Lung (tissue), 12 donors: ENCODE results near the gene NPRL2. TPM values are rescaled to one million over a fixed set of nuclear protein-coding genes. Genes with fewer than 3 reads are reported as not detected.
"Not testable (repeated sequence)": the region's sequence is repeated elsewhere in the genome, so short reads cannot be mapped to it uniquely, and the experiment has no call there.

Experiments used
- ATAC-seq: fragments of 200-7000 bp; cut with Tn5 transposase; one replicate; pipeline ENCODE4 v1.9.1; 2020; ENCODE audit warnings: moderate number of reproducible peaks; ENCODE audit not compliant: insufficient read depth, low FRiP score
- DNase-seq, 3 donors: peaks; one replicate each; pipeline ENCODE4 v3.0.0-alpha.2; 2013 to 2017
- H3K27ac ChIP-seq, 2 donors: one replicate each; pipeline ENCODE4 v1.5.1; 2013; ENCODE audit warnings: mild to moderate bottlenecking in 2 of 2, moderate library complexity in 2 of 2, control low read depth in 1 of 2, inconsistent platforms in 1 of 2, low read depth in 1 of 2, low read length in 1 of 2
- H3K27me3 ChIP-seq, 3 donors: one replicate each; pipeline ENCODE4 v1.5.1; 2013; ENCODE audit warnings: low read length in 2 of 3; ENCODE audit not compliant: control insufficient read depth in 3 of 3, insufficient read depth in 3 of 3
- H3K36me3 ChIP-seq, 4 donors: one replicate each; pipeline ENCODE4 v1.5.1; 2013; ENCODE audit warnings: low read length in 4 of 4, mild to moderate bottlenecking in 1 of 4, moderate library complexity in 1 of 4; ENCODE audit not compliant: control insufficient read depth in 4 of 4, insufficient read depth in 4 of 4
- H3K4me1 ChIP-seq, 5 donors: one replicate each; pipeline ENCODE4 v1.5.1; 2013; ENCODE audit warnings: low read length in 5 of 5, mild to moderate bottlenecking in 2 of 5, moderate library complexity in 1 of 5; ENCODE audit not compliant: control insufficient read depth in 5 of 5, insufficient read depth in 5 of 5
- H3K4me3 ChIP-seq: one replicate; pipeline ENCODE4 v1.5.1; 2013; ENCODE audit warnings: mild to moderate bottlenecking, control low read depth, moderate library complexity
- H3K9ac ChIP-seq, 2 donors: one replicate each; pipeline ENCODE4 v1.5.1; 2013; ENCODE audit warnings: low read length in 2 of 2, control low read depth in 1 of 2; ENCODE audit not compliant: insufficient read depth in 1 of 2
- H3K9me3 ChIP-seq, 4 donors: one replicate each; pipeline ENCODE4 v1.5.1; 2013; ENCODE audit warnings: low read length in 3 of 4, mild to moderate bottlenecking in 1 of 4, moderate library complexity in 1 of 4; ENCODE audit not compliant: control insufficient read depth in 4 of 4, insufficient read depth in 3 of 4
- CTCF ChIP-seq: IDR thresholded peaks from 2 replicates; pipeline ENCODE4 v1.5.1; 2012; ENCODE audit warnings: mild to moderate bottlenecking; ENCODE audit errors: control extremely low read depth, extremely low read depth
- WGBS, 2 donors: extraction: QIAGEN DNeasy Blood & Tissue Kit; methylation state at CpG; one replicate each; pipeline ENCODE4 v1.1.7; 2013; 5-methylcytosine and 5-hydroxymethylcytosine counted together
- polyA plus RNA-seq, 2 donors: library from polyadenylated mRNA; stranded (reverse); fragments of 200-250 nt; gene quantifications; one replicate each; pipeline ENCODE4 v1.2.1, GENCODE V29; 2013
- total RNA-seq, 2 donors: library from RNA; depleted of rRNA in 1 of 2; stranded (reverse); fragments of >200 nt in 1 of 2; gene quantifications; one replicate each; pipeline ENCODE4 v1.2.1, GENCODE V29; 2014 to 2021
- donor health status: control.
- donor health status: control.
- donor health status: Bipolar disorder and iron deficiency.
- donor health status: healthy.
- donor health status: DM: yes; HTN: yes; CAD: no.

NPRL2 gene
- total and polyA plus RNA-seq, 4 donors: 12.7 to 21.9 (median 17.2) TPM

- H3K27ac ChIP-seq: peak overlapping the region in 1 of 2 donors; percentile 90
- no peak overlapping the region for H3K4me3 ChIP-seq
- DNase-seq (no peak), ATAC-seq (peak; percentile 50)
- WGBS, 2 donors: 44 to 69% methylated on average over 9 of the region's 9 CpGs
- H3K4me1 ChIP-seq: peaks cover 0 to 48% (median 8%) of the 10 kb centered on the region in 5 donors
- H3K36me3 ChIP-seq: peaks cover 0 to 21% (median 16%) of the 10 kb centered on the region in 4 donors
- H3K9ac ChIP-seq: no peak overlapping the region
- no peaks in the 10 kb centered on the region for H3K9me3 ChIP-seq
- no peak for TF ChIP-seq CTCF
- no peaks in the 10 kb centered on the region for H3K27me3 ChIP-seq
Measured at GRCh38 chr3:50316657-50317242, 33.8 kb downstream of the NPRL2 start.

- H3K27ac ChIP-seq: peak overlapping the region in 1 of 2 donors; percentile 79
- H3K9ac ChIP-seq: no peak overlapping the region
- no peaks in the 10 kb centered on the region for H3K27me3 ChIP-seq
- no peaks in the 10 kb centered on the region for H3K9me3 ChIP-seq
- no peak overlapping the region for H3K4me3 ChIP-seq
- peaks cover 0 to 40% (median 6%) of the 10 kb centered on the region in 5 donors for H3K4me1 ChIP-seq
- ATAC-seq (no peak), DNase-seq (no peak)
- H3K36me3 ChIP-seq: peaks cover 0 to 21% (median 16%) of the 10 kb centered on the region in 4 donors
- 98% methylated on average over 4 of the region's 4 CpGs for whole genome bisulfite sequencing, 2 donors
- TF ChIP-seq CTCF: no peak
Measured at GRCh38 chr3:50314816-50315215, 35.8 kb downstream of the NPRL2 start.

GRCh38 chr3:50314342-50314741 lies 36.2 kb downstream of the NPRL2 start:
- 48 to 79% methylated on average over 3 of the region's 3 CpGs for WGBS, 2 donors
- H3K4me1 ChIP-seq: peaks cover 0 to 35% (median 5%) of the 10 kb centered on the region in 5 donors

GRCh38 chr3:50312041-50312440 lies 38.5 kb downstream of the NPRL2 start:
- ATAC-seq, H3K27me3 ChIP-seq, H3K4me3 ChIP-seq, H3K27ac ChIP-seq, H3K9ac ChIP-seq, H3K9me3 ChIP-seq, DNase-seq: not testable (repeated sequence)
- Histone ChIP-seq H3K36me3 (peaks cover 0 to 12% (median 4%) of the 10 kb centered on the region in 4 donors), H3K4me1 (peaks cover 0 to 16% (median 0%) of the 10 kb centered on the region in 5 donors)
- WGBS, 2 donors: 84 to 95% methylated on average over 4 to 32 of the region's 32 CpGs

More at GRCh38 chr3:50314342-50314741, 36.2 kb downstream of the NPRL2 start:
- Histone ChIP-seq H3K36me3 (peaks cover 0 to 21% (median 16%) of the 10 kb centered on the region in 4 donors), H3K9me3 (no peaks in the 10 kb centered on the region), H3K9ac (no peak overlapping the region), H3K27me3 (no peaks in the 10 kb centered on the region), H3K4me3 (no peak overlapping the region), H3K27ac (peak overlapping the region in 1 of 2 donors; percentile 79)
- no peak for TF ChIP-seq CTCF
- DNase-seq: no peak
- ATAC-seq: no peak
